DMS79 treated with DMSO at 0.1 percent for 48 hours (cell line): Measurements from ENCODE around the gene ZNF219.

Experiments
- DNase-seq: peaks from one replicate; lab custom pipeline; 2025; lab: John Stamatoyannopoulos, UW

ZNF219 gene

DNA sequence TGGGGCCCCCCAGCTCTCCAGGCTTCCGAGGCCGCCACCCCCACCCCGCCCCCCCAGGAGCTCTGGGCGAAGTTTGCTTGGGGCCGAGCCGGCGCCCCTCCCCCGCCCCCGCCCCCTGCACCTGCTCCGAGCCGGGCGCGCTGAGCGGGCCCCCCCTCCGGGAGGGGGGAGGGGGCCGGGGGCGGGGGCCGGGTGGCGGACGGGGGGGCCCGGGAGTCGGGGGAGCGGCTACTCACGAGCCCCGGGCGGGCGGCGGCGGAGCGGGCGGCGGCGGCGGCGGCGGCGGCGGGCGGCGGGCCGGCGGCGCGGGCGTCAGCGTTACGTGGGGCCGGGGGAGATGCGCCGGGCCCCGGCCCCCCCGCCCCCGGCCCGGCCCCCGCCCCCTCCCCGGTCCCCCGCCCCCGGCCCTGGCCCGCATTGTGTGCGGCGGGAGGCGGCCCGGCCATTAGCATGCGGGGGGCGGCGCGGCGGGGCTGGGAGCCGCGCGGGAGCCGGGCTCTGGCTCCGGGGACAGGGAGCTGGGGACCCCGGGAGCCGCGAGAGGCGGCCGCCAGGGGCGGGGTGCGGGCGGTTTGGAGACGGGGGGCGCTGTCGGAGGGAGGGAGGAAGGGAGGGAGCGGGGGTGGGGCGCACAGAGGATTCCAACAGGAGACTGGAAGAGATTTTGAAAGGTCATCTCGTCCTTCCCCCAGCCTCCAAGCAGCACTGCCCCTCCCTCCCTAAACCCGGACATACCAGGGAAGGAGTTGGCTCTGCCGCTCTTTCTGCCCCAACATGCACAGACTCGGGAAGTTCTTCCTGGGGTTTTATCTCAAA is at the start of gene ZNF219:
Gene ZNF219 (minus strand): TSS at position 580 of the 816 bp plus-strand sequence. CDS start 5,064 bp downstream, outside the sequence.
- DNase-seq: no peak

DNA sequence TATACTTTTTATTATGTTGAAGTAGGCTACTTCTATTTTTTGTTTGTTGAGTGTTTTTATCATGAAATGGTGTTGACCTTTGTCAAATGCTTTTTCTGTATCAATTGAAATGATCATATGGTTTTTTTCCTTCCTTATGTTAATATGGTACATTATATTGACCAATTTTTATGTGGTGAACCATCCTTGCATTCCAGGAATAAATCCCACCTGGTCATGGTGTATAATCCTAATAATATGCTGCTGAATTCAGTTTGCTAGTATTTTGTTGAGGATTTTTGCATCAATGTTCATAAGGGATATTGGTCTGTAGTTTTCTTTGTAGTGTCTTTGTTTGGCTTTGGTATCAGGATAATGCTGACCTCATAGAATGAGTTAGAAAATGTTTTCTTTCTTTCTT is 47.0 kb upstream of the ZNF219 start:
- DNase-seq: no peak

DNA sequence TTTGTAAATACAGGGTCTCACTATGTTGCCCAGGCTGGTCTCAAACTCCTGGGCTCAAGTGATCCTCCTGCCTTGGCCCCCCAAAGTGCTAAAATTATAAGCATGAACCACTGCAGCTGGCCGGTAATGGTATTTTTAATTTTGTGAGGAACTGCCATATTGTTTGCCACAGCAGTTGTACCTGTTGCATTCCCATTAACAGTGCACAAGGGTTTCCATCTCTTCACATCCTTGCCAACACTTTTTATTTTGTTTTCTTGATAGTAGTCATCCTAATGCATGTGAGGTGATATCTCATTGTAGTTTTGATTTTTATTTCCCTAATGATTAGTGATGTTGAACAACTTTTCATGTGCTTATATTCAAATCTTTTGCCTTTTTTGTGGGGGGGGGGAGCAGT is 43.9 kb upstream of the ZNF219 start:
- DNase-seq: no peak

DNA sequence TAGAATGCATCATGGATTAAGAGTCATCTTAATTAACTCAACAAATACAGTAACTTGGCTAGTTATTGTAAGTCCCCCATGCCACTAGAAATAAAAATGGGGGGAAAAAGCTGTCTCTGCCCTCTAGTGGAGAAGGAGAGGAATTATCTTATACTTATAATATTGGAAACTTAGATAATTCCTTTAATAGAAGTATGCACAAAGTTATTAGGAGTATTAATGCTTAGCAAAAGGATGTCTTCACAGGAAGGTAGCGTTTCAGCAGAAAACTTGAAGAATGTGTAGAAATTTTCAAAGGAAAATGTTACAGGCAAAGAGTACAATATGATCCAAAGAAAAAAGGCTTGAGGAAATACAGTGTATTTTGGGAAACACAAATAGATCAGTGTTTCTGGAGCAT is 37.6 kb upstream of the ZNF219 start:
- DNase-seq: peak; percentile 18

DNA sequence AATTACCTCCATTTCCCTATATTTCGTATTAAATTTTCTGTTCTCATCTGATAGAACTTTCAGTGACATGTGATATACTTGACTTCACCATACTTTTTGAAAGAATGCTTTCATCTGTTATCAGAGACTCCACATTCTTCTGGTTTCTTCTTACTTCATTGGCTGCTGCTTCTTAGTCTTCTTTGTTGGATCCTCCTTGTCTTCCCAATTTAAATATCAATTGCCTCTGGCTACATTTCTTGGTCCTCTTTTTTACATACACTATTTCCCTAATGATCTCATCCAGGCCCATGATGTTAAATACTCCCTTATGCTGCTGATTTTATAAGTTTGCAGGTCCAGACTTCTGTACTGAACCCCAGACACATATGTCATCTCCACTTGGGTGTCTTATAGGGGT is 35.4 kb upstream of the ZNF219 start:
- DNase-seq: no peak

DNA sequence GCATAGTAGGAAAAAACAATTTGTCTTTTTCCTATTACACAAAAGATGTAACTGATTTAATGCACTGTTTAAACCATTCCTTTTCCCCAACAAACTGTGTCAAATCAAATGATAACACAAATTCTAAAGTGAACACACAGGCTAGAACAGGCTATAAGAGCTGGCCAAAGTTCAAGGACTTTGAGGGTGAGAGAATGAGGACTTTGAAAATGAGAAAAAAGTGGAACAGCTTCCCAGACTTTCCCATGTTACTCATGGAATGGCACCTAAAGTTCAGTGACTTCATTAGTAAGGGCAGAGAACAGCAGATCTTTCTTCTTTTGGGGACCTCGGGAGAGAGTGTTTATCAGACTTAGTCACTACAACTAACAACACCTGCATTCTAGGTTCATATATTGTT is 25.0 kb upstream of the ZNF219 start:
- no peak for DNase-seq

DNA sequence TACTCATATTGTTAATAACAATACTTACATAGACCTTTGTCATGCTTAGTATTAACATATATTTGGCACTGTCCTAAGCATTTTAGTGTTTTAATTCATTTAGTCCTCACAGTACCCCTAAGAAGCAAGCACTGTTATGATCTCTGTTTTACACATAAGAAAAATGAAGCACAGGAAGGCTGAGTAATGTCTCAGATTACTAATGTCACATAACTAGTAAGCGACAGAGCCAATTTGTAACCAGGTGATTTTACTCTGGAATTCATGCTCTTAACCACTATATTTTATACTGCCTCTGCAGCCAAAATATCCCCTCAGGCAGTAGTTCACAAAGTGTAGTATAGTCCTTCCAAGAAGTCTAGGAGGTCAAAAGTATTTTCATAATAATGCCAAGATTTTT is 22.7 kb upstream of the ZNF219 start:
- no peak for DNase-seq

DNA sequence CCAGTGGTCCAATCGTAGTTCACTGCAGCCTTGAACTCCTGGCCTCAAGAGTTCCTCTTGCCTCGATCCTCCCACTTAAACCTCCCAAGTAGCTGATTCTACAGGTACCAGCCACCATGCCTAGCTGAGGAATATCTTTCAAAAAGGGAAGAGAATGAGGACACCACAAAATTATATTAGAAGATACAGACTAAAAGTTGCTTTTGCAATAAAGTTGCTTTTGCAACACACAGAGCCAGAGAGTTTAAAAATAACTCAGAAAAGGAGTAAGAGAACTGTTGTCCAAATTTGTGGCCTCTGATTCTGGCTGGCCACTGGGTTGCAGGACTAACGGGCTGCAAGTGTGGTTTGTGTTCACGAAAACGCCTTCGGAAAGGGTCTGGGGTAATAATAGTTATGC is 22.2 kb upstream of the ZNF219 start:
- no peak for DNase-seq

DNA sequence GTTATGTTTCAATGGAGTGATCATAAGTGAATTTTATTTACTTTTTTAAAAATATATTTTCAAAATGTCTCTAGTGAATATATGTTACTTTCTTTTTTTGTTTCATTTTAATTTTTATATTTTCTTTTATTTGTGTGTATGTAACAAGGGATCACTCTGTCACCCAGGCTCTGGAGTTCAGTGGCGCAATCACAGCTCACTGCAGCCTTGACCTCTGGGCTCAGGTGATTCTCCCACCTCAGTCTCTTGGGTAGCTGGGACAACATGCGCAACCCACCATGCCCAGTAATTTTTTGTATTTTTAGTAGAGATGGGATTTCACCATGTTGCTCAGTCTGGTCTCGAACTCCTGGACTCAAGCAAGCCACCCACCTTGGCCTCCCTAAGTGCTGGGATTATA is 20.5 kb upstream of the ZNF219 start:
- no peak for DNase-seq

DNA sequence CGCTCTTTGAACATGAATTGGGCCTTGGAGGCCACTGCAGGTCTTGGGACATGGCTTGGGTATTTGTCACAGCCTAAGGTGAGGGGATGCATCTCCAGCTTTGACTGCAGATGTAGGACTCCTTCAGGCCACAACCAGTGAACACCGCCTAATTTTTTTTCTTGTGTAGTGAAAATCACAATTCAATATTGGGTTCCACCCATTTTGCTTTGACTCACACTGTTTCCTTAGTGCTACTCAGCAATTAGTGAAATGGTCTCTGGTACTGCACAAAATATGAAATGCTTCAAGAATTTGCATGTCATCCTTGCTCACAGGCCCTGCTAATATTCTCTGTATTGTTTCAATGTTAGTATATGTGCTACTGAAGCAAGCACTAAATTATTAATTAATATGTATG is 14.9 kb upstream of the ZNF219 start:
- no peak for DNase-seq

DNA sequence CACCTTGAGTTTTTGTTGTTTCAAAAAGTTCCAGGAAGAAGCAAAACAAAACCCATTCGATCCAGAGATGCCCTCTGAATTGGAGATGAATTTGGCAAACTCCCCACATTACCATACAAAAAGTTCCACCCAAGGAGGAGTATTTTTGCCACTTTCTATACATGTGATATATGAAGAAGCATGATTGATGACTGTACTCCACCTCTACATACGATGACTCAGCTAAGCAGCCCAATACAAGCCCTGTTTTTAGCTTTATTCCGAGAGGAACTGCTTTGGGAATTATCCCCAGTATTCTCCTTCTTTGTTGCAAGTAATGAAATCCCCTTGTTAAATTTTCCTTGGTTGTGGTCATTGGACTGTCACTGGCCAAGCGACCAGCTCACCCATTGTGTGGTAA is 13.8 kb upstream of the ZNF219 start:
- DNase-seq: no peak

DNA sequence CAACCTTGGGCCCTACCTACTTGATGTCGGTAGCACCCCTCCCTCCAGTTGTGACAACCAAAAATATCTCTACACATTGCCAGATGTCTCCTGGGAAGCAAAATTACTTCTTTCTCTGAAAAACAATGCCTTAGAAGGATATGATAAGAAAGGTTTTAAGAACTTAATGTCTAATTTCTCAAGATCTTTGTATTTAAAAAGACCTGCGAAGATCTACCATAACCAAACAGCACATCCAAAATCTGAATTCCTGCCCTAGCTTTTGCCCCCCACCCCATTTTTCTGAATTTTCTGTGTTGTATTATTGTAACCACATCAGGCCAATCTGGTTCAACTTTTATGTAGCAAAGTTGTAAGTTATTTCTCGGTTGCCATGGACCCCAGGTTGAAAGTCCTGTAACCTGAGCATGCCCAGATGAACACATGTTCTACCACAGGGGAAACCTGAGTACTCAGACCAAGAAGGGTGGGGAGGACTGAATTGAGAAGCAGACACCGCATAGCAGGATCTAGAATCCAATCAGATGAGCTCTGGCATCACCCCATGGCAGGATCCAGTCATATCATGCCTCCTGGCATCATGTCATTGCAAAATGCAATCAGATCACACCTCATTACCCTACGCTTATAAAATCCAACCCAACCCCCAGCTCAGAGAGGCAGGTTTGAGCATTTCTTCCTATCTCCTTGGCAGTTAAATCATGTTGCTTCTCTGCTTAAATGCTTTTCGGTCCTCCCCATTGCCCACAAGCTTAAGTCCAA is 11.1 kb upstream of the ZNF219 start:
- no peak for DNase-seq

DNA sequence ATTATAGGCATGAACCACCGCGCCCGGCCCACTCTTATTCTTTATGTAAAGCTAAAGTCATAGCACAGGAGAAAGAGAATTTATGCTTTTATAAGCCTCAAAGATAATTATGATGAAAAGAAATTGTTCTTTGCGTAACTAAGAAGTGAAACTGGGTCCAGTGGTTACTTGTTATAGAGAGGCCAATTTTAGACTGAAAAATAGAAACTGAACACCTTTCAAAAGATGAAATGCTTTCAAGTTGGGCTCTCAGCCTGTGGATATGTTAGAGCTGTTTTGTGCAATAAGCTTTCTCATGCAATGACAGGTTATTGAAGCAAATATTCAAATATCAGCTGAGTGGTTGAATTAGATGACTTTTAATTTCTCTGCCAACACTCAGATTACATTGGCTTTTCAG is 10.3 kb upstream of the ZNF219 start:
- DNase-seq: no peak

DNA sequence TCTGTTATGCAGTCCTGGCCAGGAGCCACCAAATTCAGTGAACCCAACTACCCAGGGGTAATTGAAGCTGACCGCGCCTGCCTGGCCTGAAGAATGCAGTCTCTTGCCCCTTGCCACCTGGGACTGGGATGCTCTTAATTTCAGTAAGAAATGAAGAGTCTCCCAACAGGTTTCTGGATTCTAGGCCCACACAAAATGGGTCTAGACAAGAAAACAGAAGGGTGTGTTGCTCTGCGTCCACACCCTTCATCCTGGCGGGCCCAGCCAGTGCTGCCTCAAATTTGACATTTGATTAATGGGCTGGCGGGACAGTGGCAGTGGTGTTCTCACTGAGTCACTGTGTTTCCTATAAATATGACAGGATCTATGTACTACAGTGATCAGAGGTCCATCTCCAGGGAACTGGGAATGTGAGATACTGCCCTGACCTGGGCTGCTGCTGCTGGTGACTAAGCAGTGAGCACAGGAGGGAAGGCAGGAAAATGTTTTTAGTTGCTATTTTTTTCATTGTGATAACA is 8.9 kb upstream of the ZNF219 start:
- DNase-seq: no peak

DNA sequence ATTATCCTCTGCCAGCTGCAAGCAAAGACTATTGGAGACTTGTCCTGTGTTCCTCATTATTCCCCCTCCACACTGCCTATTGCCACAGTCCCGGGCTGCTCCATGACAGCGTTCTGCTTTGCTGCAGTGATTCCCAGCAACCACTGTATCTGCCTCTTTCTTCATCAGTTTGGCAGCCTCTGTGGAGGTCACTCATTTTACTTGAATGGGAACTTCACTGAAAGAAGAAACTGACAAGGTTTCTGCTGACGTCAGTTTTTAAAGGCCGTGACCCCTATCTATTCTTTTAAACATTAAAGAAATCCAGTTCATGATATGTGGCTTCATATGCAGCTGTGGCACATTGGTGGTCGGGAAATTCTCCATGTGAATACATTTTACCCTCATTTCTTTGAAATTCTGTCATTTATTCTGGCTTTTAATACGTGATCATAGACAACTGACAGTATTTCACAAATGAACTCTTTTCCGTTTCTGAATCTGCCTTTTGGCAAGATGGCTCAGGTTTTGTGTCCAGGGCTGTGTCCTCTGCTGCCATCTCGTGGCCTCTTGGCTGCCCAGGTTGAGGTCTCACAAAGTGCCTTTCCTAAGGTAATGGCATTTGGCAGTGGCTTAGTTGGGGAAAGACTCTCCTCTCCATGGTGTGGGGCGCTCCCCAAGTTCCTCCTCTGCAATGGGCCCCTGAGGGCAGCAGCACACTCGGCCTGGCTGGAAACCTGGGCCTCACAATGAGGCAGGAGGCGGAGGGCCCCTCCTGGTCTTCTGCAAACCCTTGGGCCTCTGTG is 8.2 kb upstream of the ZNF219 start:
- peak; percentile 93 for DNase-seq

DNA sequence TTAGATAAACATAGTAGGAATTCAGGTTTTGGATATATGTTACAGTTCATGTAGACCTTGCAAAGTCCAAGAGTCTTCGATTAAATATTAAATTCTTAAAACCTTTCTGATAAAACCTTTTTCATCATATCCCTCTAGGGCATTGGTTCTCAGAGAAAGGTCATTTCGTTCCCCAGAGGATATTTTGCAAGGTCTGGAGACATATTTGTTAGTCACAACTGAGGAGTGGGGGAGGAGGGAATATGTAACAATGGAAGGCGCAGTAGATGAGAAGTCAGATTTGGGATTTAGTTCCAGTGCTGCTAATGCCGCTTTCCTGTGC is 7.7 kb upstream of the ZNF219 start:
- no peak for DNase-seq

DNA sequence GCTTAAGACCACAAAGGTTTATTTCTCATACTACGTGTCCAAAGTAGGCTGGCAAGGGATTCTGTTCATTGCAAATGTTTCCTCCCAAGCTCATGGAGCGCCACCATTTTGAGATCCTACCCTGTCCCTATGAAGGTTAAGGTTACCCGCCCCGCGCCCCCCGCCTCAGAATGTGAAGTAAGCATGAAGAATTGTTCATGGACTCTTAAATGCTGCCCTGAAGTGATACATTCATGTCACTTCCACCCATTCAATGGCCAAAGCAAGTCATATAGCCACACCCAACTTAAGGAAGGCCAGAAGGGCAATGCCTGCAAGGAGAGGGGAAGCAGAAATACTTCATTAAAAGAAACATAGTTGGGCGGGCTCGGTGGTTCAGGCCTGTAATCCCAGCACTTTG is 6.6 kb upstream of the ZNF219 start:
- DNase-seq: no peak

DNA sequence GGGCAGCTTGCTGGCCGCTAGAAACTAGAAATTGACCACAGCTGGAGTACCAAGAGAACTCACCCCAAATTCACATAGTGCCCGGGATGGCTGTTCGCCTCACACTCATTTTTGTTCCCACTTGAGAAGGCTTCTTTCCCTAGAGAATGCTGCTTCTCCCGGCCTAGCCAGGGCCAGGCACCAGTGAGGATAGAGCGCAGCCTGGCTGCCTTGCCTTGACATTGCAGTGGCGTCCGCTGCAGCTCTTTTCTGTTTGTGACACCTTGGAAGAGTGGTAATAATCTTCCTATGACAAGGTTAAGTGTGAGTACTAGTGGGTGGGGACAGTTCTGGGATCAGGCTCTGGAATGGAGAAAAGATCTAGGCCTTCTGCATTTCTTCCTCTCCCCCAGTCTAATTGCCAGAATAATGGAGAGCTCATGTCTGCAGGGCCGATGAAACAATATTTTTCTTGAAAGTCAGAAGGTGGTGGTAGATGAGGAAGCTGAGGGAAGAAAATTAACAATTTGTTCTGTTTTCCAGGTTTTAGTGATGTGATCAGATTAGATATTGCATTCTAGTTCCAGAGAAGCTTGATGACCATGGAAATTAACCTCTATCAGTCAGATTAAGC is 6.1 kb upstream of the ZNF219 start:
- DNase-seq: peak; percentile 96

DNA sequence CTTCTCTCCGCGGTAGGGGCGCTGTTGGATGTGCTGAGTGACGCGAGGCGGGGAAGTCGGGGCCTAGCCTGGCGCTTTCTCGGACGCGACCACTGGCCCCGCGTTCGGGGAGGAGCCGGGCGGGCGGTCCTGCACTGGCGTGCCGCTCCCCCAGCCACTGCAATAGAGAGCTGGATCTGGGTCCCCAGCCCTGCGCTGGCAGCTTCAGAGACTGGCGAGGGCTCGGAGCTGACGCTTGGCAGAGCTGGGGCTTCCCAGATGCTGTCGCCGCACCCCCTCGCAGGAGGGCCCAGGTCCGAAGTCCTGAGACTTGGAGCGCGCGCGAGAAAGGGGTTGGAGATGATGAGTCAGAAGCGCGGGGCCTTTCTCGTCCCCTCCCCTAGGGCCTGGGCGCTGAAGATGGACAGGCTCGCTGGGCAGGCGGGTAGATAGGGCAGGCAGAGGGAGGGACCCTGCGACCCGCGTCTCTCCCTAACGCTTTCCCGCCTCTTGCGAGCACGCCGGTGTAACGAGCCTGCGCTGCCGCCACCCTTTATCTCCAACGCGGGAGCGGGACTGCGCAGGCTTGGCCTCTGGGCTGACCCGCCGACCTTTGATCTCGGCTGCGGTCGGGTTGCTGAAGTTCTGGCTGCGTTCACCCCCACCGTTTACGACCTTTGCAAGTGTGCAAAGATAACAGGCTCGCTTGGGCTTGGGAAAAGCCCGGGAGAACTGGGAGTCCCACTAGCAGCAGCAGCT is 5.4 kb upstream of the ZNF219 start:
- peak; percentile 99 for DNase-seq

DNA sequence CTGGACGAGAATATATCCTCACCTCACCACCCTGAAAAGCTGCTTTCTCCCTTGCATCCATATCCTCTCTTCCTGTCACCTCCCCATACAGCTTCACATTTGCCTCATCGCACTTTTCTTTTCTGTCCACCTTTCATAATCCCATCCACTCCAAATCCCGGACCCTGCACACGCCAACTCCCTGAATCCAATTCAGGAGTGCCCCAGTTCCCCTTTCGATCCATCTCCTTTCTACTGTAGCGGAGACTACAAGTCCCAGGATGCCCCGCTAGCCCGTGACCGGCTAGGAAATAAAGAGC is 4.9 kb upstream of the ZNF219 start:
- no peak for DNase-seq

DNA sequence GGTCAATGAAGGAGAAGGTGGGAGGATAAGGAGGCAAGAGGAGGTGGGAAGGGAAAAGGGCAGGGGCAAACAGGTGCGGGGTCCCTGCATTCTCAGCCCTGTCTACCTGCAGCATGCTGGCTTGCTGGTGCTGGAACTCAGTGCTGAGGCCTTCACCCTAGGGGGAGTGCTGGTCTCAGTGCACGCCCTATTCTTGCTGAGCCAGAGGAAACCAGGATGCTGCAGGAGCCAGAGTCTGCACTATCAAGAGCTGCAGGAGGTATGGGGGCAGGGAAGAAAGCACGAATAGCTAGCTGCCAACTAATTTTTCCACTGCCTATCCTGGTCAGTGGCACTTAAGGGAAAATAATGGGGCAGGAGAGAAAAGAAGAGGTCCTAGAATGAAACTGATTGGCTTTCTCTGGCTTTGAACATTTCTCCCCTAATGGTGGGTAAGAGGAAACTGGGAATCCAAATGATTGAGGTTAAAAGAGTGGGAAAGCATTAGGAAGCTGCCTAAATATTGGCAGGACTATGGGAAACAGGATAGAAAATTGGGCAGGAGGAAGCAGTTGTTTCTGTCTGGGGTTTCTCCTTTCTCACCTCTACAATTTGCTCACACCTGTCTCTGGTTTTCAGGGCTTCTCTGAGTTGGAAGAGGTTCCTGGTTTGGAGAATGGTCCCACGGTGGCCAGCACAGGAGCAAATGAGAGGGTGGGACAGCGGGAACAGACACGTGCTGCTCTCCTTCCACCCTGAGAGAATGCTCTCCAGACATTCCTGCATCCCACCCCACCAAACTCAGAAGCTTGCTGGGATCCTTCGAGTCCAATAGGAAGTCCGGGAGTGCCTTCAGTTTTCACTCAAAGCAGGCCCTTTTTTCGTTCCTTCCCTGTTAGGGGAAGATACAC is 4.3 kb upstream of the ZNF219 start:
- DNase-seq: peak; percentile 34
